Keratinocyte (primary cell): ENCODE data around the gene MAPRE2. TPM values are rescaled to one million over a fixed set of nuclear protein-coding genes. Genes with fewer than 3 reads are reported as not detected.

ENCODE experiments used
- DNase-seq: peaks from one replicate; pipeline ENCODE4 v3.0.0-alpha.2; 2011; ENCODE audit warnings: low read depth, missing footprints, low spot score
- FAIRE-seq: peaks from 2 replicates; lab custom pipeline; 2011; peaks lifted over from hg19 to GRCh38; lab: Jason Lieb, UNC
- H2AFZ ChIP-seq: 2 replicates; pipeline ENCODE4 v1.6.0; 2012; ENCODE audit warnings: low read length, control low read depth, inconsistent platforms; ENCODE audit not compliant: control insufficient read depth
- H3K27ac ChIP-seq: 2 replicates; pipeline ENCODE4 v1.5.1; 2011; ENCODE audit warnings: low read length; ENCODE audit not compliant: control insufficient read depth, insufficient read depth
- H3K27me3 ChIP-seq: 3 replicates; pipeline ENCODE4 v1.6.0; 2011; ENCODE audit warnings: low read length; ENCODE audit not compliant: control insufficient read depth, insufficient read depth; ENCODE audit errors: extremely low read depth
- H3K36me3 ChIP-seq, 2 experiments: 2 replicates in 1 of 2; 3 replicates in 1 of 2; pipeline ENCODE4 v1.5.1; 2011; ENCODE audit warnings: low read length in 2 of 2, mild to moderate bottlenecking in 1 of 2; ENCODE audit not compliant: control insufficient read depth in 2 of 2, insufficient read depth in 2 of 2; ENCODE audit errors: extremely low read depth in 1 of 2
- H3K4me1 ChIP-seq: 3 replicates; pipeline ENCODE4 v1.5.1; 2011; ENCODE audit warnings: low read length; ENCODE audit not compliant: control insufficient read depth, insufficient read depth; ENCODE audit errors: extremely low read depth
- H3K4me2 ChIP-seq: 3 replicates; pipeline ENCODE4 v1.6.0; 2011; ENCODE audit warnings: low read depth, low read length; ENCODE audit not compliant: control insufficient read depth, insufficient read depth; ENCODE audit errors: extremely low read depth
- H3K4me3 ChIP-seq, 3 experiments: fragments of 200-600 bp in 1 of 3; sonication (generic) in 1 of 3; 2 replicates in 2 of 3; 3 replicates in 1 of 3; pipeline ENCODE4 v1.5.1; 2011 to 2016; ENCODE audit warnings: low read length in 3 of 3, mild to moderate bottlenecking in 3 of 3, control low read depth in 2 of 3, inconsistent platforms in 1 of 3, low read depth in 1 of 3, mixed read lengths in 1 of 3, mixed run types in 1 of 3, moderate library complexity in 1 of 3; ENCODE audit not compliant: control insufficient read depth in 2 of 3, insufficient read depth in 2 of 3; ENCODE audit errors: extremely low read depth in 1 of 3
- H3K79me2 ChIP-seq: 2 replicates; pipeline ENCODE4 v1.6.0; 2012; ENCODE audit warnings: low read length; ENCODE audit not compliant: control insufficient read depth, insufficient read depth
- H3K9ac ChIP-seq: 3 replicates; pipeline ENCODE4 v1.6.0; 2011; ENCODE audit warnings: low read length; ENCODE audit not compliant: control insufficient read depth, insufficient read depth; ENCODE audit errors: extremely low read depth
- H3K9me1 ChIP-seq: 3 replicates; pipeline ENCODE4 v1.6.0; 2011; ENCODE audit warnings: low read length; ENCODE audit not compliant: control insufficient read depth, insufficient read depth; ENCODE audit errors: extremely low read depth
- H3K9me3 ChIP-seq: 2 replicates; pipeline ENCODE4 v1.5.1; 2012; ENCODE audit warnings: low read depth, low read length; ENCODE audit not compliant: control insufficient read depth
- H4K20me1 ChIP-seq: 3 replicates; pipeline ENCODE4 v1.6.0; 2011; ENCODE audit warnings: low read length; ENCODE audit not compliant: control insufficient read depth, insufficient read depth; ENCODE audit errors: extremely low read depth
- CTCF ChIP-seq, 3 experiments: IDR thresholded peaks in 1 of 3; conservative IDR thresholded peaks in 1 of 3; optimal IDR thresholded peaks in 1 of 3; 2 replicates in 2 of 3; 3 replicates in 1 of 3; pipeline versions ENCODE3 to v1.5.1; 2011; ENCODE audit warnings: low read length in 3 of 3, mild to moderate bottlenecking in 3 of 3, moderate library complexity in 2 of 3, control low read depth in 1 of 3, inconsistent platforms in 1 of 3; ENCODE audit not compliant: insufficient read depth in 2 of 3; ENCODE audit errors: extremely low read depth in 1 of 3
- EZH2 ChIP-seq: IDR thresholded peaks from one replicate; pipeline ENCODE4 v1.6.1; 2012; ENCODE audit warnings: inconsistent platforms, mild to moderate bottlenecking, low read length, moderate library complexity
- dilution Hi-C: fragments of 300-500 bp; cut with MboI; formaldehyde crosslinking; loops from one replicate; pipeline ENCODE4 v1.7.0; 2020; ENCODE audit warnings: low sequenced_read_pairs; ENCODE audit not compliant: extremely low pct_ligation_motif_present
- polyA plus RNA-seq, 5 experiments: library from polyadenylated mRNA; depleted of rRNA in 3 of 5; stranded (reverse) in 3 of 5; stranded (forward) in 1 of 5; unstranded in 1 of 5; fragments of >200 nt; gene quantifications; 1 replicate in 1 of 5; 2 replicates in 3 of 5; 3 replicates in 1 of 5; pipeline versions ENCODE4 v1.2.1 to v1.2.3, GENCODE V29; 2011 to 2012; ENCODE audit warnings: missing spikeins in 2 of 5, low read depth in 1 of 5, low replicate concordance in 1 of 5

MAPRE2 gene
- polyA plus RNA-seq, 1 donor (not counting 4 experiments of a cell fraction or from before 2014, with no cell fraction given) = 14.2 TPM

GRCh38 chr18:35067454-35067853 lies 26.2 kb downstream of the MAPRE2 start:
- no peak for FAIRE-seq
- no peak for DNase-seq
- dilution Hi-C loops = no loop called here
- Histone ChIP-seq H3K9me1 (no peaks in the 10 kb centered on the region), H3K36me3 (no peaks in the 10 kb centered on the region), H2AFZ (no peak overlapping the region), H3K4me3 (no peak overlapping the region), H3K27ac (no peak overlapping the region), H3K9me3 (no peaks in the 10 kb centered on the region), H3K79me2 (no peaks in the 10 kb centered on the region), H3K9ac (no peak overlapping the region), H3K4me1 (no peaks in the 10 kb centered on the region), H3K27me3 (no peaks in the 10 kb centered on the region), H4K20me1 (no peaks in the 10 kb centered on the region), H3K4me2 (no peak overlapping the region)
- TF ChIP-seq EZH2 = no peak
- TF ChIP-seq CTCF (optimal IDR thresholded peaks at IDR 0.05 in 1 of 3, IDR thresholded peaks at IDR 0.05 in 1 of 3, conservative IDR thresholded peaks at IDR 0.05 in 1 of 3; ENCODE audit: extremely low read depth in 1 of 3, insufficient read depth in 2 of 3, low read length in 3 of 3) = no peak

- H3K27me3 ChIP-seq = no peaks in the 10 kb centered on the region
- H3K4me1 ChIP-seq = peaks cover 7% of the 10 kb centered on the region
- no peaks in the 10 kb centered on the region for H4K20me1 ChIP-seq
- dilution Hi-C loops = no loop called here
- no peak for FAIRE-seq
- TF ChIP-seq EZH2 (no peak), CTCF (optimal IDR thresholded peaks at IDR 0.05 in 1 of 3, IDR thresholded peaks at IDR 0.05 in 1 of 3, conservative IDR thresholded peaks at IDR 0.05 in 1 of 3; ENCODE audit: extremely low read depth in 1 of 3, insufficient read depth in 2 of 3, low read length in 3 of 3) (no peak)
- no peak overlapping the region for H3K4me2 ChIP-seq
- no peaks in the 10 kb centered on the region for H3K9me3 ChIP-seq
- no peak overlapping the region for H3K27ac ChIP-seq
- no peak overlapping the region for H3K4me3 ChIP-seq
- no peaks in the 10 kb centered on the region for H3K36me3 ChIP-seq
- H2AFZ ChIP-seq = no peak overlapping the region
- no peak for DNase-seq
- H3K9me1 ChIP-seq = no peaks in the 10 kb centered on the region
- H3K9ac ChIP-seq = no peak overlapping the region
- H3K79me2 ChIP-seq = no peaks in the 10 kb centered on the region
Observed at GRCh38 chr18:35071819-35072247, 30.6 kb downstream of the MAPRE2 start.
